Large intestine (tissue), 3 donors: ENCODE measurements around the gene CEP350. TPM values are rescaled to one million over a fixed set of nuclear protein-coding genes. Genes with fewer than 3 reads are reported as not detected.

Source experiments
- DNase-seq, 2 donors: peaks; one replicate each; pipeline versions ENCODE4 v3.0.0 to v3.0.0-alpha.2; 2013
- H3K27ac ChIP-seq: one replicate; pipeline ENCODE4 v1.5.1; 2013; ENCODE audit warnings: low read length
- H3K27me3 ChIP-seq: 2 replicates; pipeline ENCODE4 v1.6.1; 2013; ENCODE audit warnings: low read length; ENCODE audit not compliant: control insufficient read depth, insufficient read depth
- H3K36me3 ChIP-seq: 2 replicates; pipeline ENCODE4 v1.6.1; 2013; ENCODE audit warnings: low read length; ENCODE audit not compliant: control insufficient read depth, insufficient read depth
- H3K4me1 ChIP-seq: one replicate; pipeline ENCODE4 v1.6.1; 2013; ENCODE audit warnings: low read length; ENCODE audit not compliant: control insufficient read depth, insufficient read depth
- H3K4me3 ChIP-seq: one replicate; pipeline ENCODE4 v1.5.1; 2013; ENCODE audit warnings: low read length
- H3K9me3 ChIP-seq: one replicate; pipeline ENCODE4 v1.6.1; 2013; ENCODE audit warnings: mild to moderate bottlenecking, low read depth, low read length, moderate library complexity; ENCODE audit not compliant: control insufficient read depth
- WGBS: methylation state at CpG from one replicate; pipeline ENCODE4 v1.1.5; 2013; ENCODE audit warnings: low lambda C conversion rate; ENCODE audit not compliant: insufficient coverage; 5-methylcytosine and 5-hydroxymethylcytosine counted together
- polyA plus RNA-seq: library from polyadenylated mRNA; unstranded; fragments of 120-200 nt; gene quantifications from one replicate; pipeline ENCODE4 v1.2.1, GENCODE V29; 2013

Gene CEP350
- polyA plus RNA-seq, 1 donor: 34.2 TPM

GRCh38 chr1:179925922-179926849, 28.4 kb upstream of the CEP350 start:
- Histone ChIP-seq H3K4me1 (peaks cover 7% of the 10 kb centered on the region), H3K27me3 (no peaks in the 10 kb centered on the region), H3K9me3 (no peaks in the 10 kb centered on the region), H3K4me3 (no peak overlapping the region), H3K27ac (peak overlapping the region; percentile 5), H3K36me3 (peaks cover 3% of the 10 kb centered on the region)
- DNase-seq: no peak
- WGBS: 92% methylated on average over 2 of the region's 4 CpGs

GRCh38 chr1:179926850-179927205, 27.8 kb upstream of the CEP350 start:
- no CpG with 5 or more reads among the region's 3 CpGs for WGBS
- Histone ChIP-seq H3K36me3 (no peaks in the 10 kb centered on the region), H3K27ac (no peak overlapping the region), H3K4me3 (no peak overlapping the region), H3K4me1 (peaks cover 13% of the 10 kb centered on the region), H3K9me3 (no peaks in the 10 kb centered on the region), H3K27me3 (no peaks in the 10 kb centered on the region)
- no peak for DNase-seq

GRCh38 chr1:179929955-179930798, 24.4 kb upstream of the CEP350 start:
- no CpG with 5 or more reads among the region's 2 CpGs for WGBS
- peak; percentile 56 to 84 for DNase-seq
- no peaks in the 10 kb centered on the region for H3K36me3 ChIP-seq
- peaks cover 15% of the 10 kb centered on the region for H3K4me1 ChIP-seq
- no peaks in the 10 kb centered on the region for H3K27me3 ChIP-seq
- H3K27ac ChIP-seq: peak overlapping the region; percentile 59
- no peak overlapping the region for H3K4me3 ChIP-seq
- H3K9me3 ChIP-seq: no peaks in the 10 kb centered on the region

- Histone ChIP-seq H3K4me3 (no peak overlapping the region), H3K9me3 (no peaks in the 10 kb centered on the region), H3K36me3 (no peaks in the 10 kb centered on the region), H3K27me3 (no peaks in the 10 kb centered on the region), H3K4me1 (peaks cover 15% of the 10 kb centered on the region), H3K27ac (peak overlapping the region; percentile 59)
- peak; percentile 44 to 60 for DNase-seq
- no CpG with 5 or more reads among the region's 3 CpGs for WGBS
Measured at GRCh38 chr1:179930867-179931266, 23.7 kb upstream of the CEP350 start.

- peak in 1 of 2 donors; percentile 36 for DNase-seq
- Histone ChIP-seq H3K27ac (no peak overlapping the region), H3K27me3 (no peaks in the 10 kb centered on the region), H3K36me3 (no peaks in the 10 kb centered on the region), H3K4me1 (peaks cover 10% of the 10 kb centered on the region), H3K4me3 (no peak overlapping the region), H3K9me3 (no peaks in the 10 kb centered on the region)
- no CpG with 5 or more reads among the region's 2 CpGs for WGBS
Measured at GRCh38 chr1:179933219-179933618, 21.4 kb upstream of the CEP350 start.

GRCh38 chr1:179935909-179936496, 18.6 kb upstream of the CEP350 start:
- Histone ChIP-seq H3K4me1 (peaks cover 8% of the 10 kb centered on the region), H3K4me3 (no peak overlapping the region), H3K27ac (no peak overlapping the region), H3K27me3 (no peaks in the 10 kb centered on the region), H3K36me3 (no peaks in the 10 kb centered on the region), H3K9me3 (no peaks in the 10 kb centered on the region)
- no CpG with 5 or more reads among the region's 1 CpG for WGBS
- no peak for DNase-seq

GRCh38 chr1:179937668-179938254, 16.8 kb upstream of the CEP350 start:
- Histone ChIP-seq H3K4me3 (no peak overlapping the region), H3K27me3 (no peaks in the 10 kb centered on the region), H3K27ac (no peak overlapping the region), H3K9me3 (no peaks in the 10 kb centered on the region), H3K36me3 (no peaks in the 10 kb centered on the region), H3K4me1 (no peaks in the 10 kb centered on the region)
- no peak for DNase-seq

- DNase-seq: peak in 1 of 2 donors; percentile 53
- Histone ChIP-seq H3K4me1 (no peaks in the 10 kb centered on the region), H3K27me3 (no peaks in the 10 kb centered on the region), H3K9me3 (no peaks in the 10 kb centered on the region), H3K36me3 (no peaks in the 10 kb centered on the region), H3K27ac (no peak overlapping the region), H3K4me3 (no peak overlapping the region)
- 29% methylated on average over 2 of the region's 2 CpGs for WGBS
Measured at GRCh38 chr1:179938752-179939151, 15.9 kb upstream of the CEP350 start.

GRCh38 chr1:179939941-179940340, 14.7 kb upstream of the CEP350 start:
- Histone ChIP-seq H3K27me3 (no peaks in the 10 kb centered on the region), H3K9me3 (no peaks in the 10 kb centered on the region), H3K4me1 (no peaks in the 10 kb centered on the region), H3K36me3 (no peaks in the 10 kb centered on the region), H3K27ac (no peak overlapping the region), H3K4me3 (no peak overlapping the region)
- no CpG with 5 or more reads among the region's 1 CpG for WGBS
- DNase-seq: no peak

- no peaks in the 10 kb centered on the region for H3K9me3 ChIP-seq
- no peaks in the 10 kb centered on the region for H3K27me3 ChIP-seq
- H3K36me3 ChIP-seq: no peaks in the 10 kb centered on the region
- H3K4me1 ChIP-seq: no peaks in the 10 kb centered on the region
- no peak overlapping the region for H3K4me3 ChIP-seq
- DNase-seq: peak in 1 of 2 donors; percentile 56
- no peak overlapping the region for H3K27ac ChIP-seq
- no CpG with 5 or more reads among the region's 2 CpGs for WGBS
Measured at GRCh38 chr1:179941454-179941853, 13.2 kb upstream of the CEP350 start.
